A549 (cell line): Measurements from ENCODE around the gene AMDHD2.

Experiments
- CTCF ChIP-seq: fragments of >200 bp; sonication (Bioruptor Twin); formaldehyde crosslinking; IDR thresholded peaks from 3 replicates; pipeline ENCODE4 v1.5.1; 2016
- EP300 ChIP-seq, 2 experiments: fragments of >200 bp; sonication (Bioruptor Twin); formaldehyde crosslinking; IDR thresholded peaks; 2 replicates in 1 of 2; 3 replicates in 1 of 2; pipeline ENCODE4 v1.6.1; 2016 to 2017
- HOXA7 ChIP-seq: fragments of 250-450 bp; sonication (Bioruptor Pico); IDR thresholded peaks from 2 replicates; pipeline ENCODE4 v1.5.0; 2020; ENCODE audit warnings: mild to moderate bottlenecking, moderate library complexity
- PHF8 ChIP-seq: fragments of 200-600 bp; sonication (generic); IDR thresholded peaks from 2 replicates; pipeline ENCODE4 v1.6.1; 2016; ENCODE audit warnings: low read depth, mild to moderate bottlenecking, antibody characterized with exemption, moderate library complexity, borderline replicate concordance
- POLR2A ChIP-seq: IDR thresholded peaks from 2 replicates; pipeline ENCODE4 v1.6.1; 2012; ENCODE audit warnings: mild to moderate bottlenecking, low read length
- RAD21 ChIP-seq, 2 experiments: fragments of >200 bp in 1 of 2; sonication (Bioruptor Twin) in 1 of 2; formaldehyde crosslinking in 1 of 2; IDR thresholded peaks in 1 of 2; conservative IDR thresholded peaks in 1 of 2; 2 replicates in 1 of 2; 3 replicates in 1 of 2; pipeline ENCODE4 v1.6.1; 2012 to 2018; ENCODE audit warnings: inconsistent platforms in 1 of 2
- RFX5 ChIP-seq: fragments of 450-650 bp; IDR thresholded peaks from 2 replicates; pipeline ENCODE4 v1.7.1; 2014; ENCODE audit warnings: antibody characterized with exemption, mild to moderate bottlenecking, moderate library complexity
- RNF2 ChIP-seq: fragments of 200-600 bp; sonication (generic); IDR thresholded peaks from 2 replicates; pipeline ENCODE4 v1.6.1; 2016; ENCODE audit warnings: low read depth, mild to moderate bottlenecking, antibody characterized with exemption, moderate library complexity, borderline replicate concordance

DNA sequence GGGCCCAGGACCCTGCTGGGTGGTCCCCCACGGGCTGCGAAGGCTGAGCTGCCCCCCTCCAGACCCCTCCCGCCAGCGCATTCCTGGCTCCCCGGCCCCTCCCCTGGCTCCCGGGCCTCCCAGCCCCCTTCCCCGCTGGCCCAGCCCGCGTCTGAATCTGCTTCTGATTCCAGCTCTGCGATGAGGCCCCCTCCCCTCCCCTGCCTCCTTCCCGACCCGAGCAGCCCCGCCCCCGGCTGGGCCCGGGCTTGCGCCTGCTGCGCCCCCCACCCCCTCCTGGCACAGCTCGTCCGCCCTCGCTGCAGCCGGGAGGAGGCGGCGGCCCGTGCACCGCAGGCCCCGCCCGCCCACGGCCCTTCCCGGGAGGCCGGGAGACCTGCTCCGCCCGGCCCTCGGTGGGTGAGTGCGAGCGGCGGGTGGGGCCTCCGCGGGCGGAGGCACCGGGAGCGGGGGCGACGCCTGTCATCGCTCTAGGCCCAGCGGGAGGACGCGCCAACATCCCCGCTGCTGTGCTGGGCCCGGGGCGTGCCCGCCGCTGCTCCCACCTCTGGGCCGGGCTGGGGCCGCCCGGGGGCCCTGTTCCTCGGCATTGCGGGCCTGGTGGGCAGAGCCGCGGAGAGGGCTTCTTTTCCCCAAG, 49.0 kb upstream of the AMDHD2 start, which contains the start of gene NTN3:
- TF ChIP-seq HOXA7 (CRISPR knock-in tag), result no peak
- no peak for TF ChIP-seq RNF2
- TF ChIP-seq PHF8, result no peak
- TF ChIP-seq POLR2A, result no peak
- no peak for TF ChIP-seq RAD21 (conservative IDR thresholded peaks at IDR 0.05 in 1 of 2, IDR thresholded peaks at IDR 0.05 in 1 of 2)
- TF ChIP-seq CTCF, result no peak
- TF ChIP-seq RFX5, result no peak
- no peak for TF ChIP-seq EP300 (IDR thresholded peaks at IDR 0.05)
